ENCODE data around the gene CLASP1.
"Not testable (repeated sequence)": the region's sequence is repeated elsewhere in the genome, so short reads cannot be mapped to it uniquely, and the experiment has no call there.

CLASP1 gene

DNA sequence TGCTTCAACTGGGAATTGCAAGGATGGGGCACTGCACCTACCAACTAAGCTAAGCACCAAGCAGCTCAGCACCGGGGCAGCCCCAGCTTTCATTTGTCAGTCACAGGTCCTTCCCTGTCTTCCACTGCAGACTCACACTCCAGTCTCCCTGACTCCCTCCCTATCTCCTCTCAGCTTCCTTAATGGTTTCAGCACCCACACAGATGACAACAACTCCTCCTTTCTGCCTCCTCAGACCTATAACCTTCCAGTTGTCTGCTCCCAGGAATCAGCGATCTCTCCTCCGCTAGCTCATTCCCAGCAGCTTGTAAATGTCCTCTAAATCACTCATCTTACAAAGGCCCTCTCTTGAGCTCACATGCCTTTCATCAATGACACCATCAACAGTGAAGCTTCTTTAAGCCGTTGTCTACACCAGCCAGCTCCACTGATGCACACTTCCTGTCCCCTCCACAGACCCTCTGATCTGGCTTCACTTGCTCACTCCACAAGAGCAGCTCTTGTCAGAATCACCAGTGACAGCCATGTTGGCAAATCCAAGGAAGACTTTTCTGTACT is 32.1 kb downstream of the CLASP1 start:
- DNase-seq (ENCODE audit: low read depth), result no peak

DNA sequence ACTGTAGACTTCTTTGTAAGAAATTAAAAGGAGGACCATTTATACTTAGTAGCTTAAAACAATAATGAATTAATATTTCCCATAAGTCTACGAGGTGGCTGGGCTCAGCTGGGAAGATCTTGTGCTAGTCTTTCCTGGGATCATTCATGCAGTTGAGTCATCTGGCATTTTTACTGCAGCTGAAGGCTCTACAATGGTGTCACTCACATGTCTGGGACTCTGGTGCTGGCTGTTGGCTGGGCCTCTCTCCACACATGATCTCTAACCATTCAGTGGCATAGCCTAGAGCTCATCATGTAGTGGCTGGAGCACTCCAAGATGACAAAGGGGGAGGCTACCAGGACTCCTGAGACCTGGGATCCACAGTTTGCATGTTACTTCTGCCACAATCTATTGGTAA is 35.5 kb downstream of the CLASP1 start:
- DNase-seq (ENCODE audit: low read depth), result no peak

DNA sequence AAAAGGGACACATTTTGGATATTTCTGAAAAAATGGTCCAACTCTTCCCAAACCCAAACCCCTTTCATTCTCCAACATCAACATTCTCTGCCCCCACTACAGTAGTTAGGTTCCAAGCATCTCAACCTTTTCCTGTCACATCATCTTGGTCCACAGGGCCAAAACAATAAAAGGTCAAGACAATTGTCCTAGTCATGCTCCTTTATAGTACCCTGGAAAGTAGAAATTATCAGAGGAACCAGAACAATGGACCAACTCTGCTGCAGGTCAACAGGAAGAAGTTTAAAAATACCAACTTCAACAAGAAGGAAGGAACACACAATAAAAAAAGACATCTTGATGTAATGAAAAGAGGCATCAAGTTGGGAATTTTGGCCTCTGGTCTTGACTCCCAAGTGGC is 36.1 kb downstream of the CLASP1 start:
- DNase-seq (ENCODE audit: low read depth), result no peak

DNA sequence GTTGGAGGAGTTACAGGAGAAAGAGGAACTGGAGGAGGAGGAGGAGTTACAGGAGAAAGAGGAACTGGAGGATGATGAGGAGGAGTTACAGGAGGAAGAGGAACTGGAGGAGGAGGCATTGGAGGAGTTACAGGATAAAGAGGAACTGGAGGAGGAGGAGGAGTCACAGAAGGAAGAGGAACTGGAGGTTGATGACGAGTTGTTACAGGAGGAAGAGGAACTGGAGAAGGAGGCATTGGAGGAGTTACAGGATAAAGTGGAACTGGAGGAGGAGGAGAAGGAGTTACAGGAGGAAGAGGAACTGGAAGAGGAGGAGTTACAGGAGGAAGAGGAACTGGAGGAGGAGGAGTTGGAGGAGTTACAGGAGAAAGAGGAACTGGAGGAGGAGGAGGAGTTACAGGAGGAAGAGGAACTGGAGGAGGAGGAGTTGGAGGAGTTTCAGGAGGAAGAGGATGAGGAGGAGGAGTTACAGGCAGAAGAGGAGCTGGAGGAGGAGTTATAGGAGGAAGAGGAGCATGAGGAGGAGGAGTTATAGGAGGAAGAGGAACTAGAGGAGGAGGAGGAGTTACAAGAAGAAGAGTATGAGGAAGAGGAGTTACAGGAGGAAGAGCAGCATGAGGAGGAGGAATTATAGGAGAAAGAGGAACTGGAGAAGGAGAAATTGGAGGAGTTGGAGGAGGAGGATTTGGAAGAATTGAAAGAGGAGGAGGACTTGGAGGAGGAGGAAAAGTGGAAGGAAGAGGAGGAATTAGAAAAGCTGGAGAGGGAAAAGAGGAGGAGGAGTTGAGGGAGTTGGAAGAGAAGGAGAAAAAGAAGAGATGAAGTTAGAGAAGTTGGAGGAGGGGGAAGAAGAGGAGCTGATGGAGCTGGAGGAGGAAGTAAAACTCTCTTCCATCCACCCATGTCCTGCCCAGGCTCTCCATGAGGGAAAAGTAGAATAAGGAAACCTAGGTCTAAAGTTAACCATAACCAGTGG is 37.2 kb downstream of the CLASP1 start:
- no peak for DNase-seq (ENCODE audit: low read depth)

DNA sequence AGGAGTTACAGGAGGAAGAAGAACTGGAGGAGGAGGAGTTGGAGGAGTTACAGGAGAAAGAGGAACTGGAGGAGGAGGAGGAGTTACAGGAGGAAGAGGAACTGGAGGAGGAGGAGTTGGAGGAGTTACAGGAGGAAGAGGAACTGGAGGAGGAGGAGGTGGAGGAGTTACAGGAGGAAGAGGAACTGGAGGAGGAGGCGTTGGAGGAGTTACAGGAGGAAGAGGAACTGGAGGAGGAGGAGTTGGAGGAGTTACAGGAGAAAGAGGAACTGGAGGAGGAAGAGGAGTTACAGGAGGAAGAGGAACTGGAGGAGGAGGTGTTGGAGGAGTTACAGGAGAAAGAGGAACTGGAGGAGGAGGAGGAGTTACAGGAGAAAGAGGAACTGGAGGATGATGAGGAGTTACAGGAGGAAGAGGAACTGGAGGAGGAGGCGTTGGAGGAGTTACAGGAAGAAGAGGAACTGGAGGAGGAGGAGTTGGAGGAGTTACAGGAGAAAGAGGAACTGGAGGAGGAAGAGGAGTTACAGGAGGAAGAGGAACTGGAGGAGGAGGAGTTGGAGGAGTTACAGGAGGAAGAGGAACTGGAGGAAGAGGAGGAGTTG is 38.1 kb downstream of the CLASP1 start:
- not testable (repeated sequence) for DNase-seq (ENCODE audit: low read depth)

DNA sequence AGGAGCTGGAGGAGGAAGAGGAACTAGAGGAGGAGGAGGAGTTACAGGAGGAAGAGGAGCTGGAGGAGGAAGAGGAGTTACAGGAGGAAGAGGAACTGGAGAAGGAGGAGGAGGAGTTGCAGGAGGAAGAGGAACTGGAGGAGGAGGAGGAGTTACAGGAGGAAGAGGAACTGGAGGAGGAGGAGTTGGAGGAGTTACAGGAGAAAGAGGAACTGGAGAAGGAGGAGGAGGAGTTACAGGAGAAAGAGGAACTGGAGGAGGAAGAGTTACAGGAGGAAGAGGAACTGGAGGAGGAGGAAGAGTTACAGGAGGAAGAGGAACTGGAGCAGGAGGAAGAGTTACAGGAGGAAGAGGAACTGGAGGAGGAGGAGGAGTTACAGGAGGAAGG is 38.8 kb downstream of the CLASP1 start:
- DNase-seq (ENCODE audit: low read depth), result not testable (repeated sequence)

DNA sequence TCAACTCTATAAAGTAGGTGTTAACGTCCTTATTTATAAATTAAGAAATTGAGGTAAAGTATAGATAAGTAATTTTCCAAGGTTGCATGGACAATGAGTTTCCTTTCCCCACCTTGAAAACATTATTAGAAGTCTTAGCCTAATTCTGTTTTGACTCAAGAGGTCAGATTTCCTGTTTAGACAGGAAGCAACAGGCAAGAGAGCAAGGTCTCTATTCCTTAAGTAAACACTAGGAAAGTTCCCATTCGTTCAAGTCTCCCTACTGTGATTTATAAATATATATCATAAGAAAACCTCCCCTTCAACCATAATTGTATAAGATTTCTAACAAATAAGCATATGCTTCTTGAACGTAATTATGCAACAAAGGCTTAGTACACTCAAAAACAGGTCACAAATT is 40.3 kb downstream of the CLASP1 start:
- DNase-seq (ENCODE audit: low read depth), result no peak

DNA sequence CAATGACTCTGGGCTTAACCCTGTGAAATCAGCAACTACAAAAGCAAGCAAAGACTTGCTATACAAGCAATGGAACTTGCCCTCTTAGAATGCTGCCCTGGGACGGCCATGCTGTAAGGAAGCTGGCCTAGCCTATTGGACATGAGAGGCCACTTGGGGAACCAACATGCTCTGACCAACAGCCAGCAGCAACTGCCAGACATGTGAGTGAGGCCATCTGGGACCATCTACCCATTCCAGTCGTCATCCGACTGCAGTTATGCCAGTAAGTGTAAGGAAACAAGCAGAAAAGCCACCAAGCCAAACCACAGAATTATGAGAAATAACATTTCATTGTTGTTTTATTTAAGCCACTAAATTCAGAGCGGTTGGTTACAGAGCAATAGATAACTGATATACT is 40.9 kb downstream of the CLASP1 start:
- DNase-seq (ENCODE audit: low read depth), result no peak

DNA sequence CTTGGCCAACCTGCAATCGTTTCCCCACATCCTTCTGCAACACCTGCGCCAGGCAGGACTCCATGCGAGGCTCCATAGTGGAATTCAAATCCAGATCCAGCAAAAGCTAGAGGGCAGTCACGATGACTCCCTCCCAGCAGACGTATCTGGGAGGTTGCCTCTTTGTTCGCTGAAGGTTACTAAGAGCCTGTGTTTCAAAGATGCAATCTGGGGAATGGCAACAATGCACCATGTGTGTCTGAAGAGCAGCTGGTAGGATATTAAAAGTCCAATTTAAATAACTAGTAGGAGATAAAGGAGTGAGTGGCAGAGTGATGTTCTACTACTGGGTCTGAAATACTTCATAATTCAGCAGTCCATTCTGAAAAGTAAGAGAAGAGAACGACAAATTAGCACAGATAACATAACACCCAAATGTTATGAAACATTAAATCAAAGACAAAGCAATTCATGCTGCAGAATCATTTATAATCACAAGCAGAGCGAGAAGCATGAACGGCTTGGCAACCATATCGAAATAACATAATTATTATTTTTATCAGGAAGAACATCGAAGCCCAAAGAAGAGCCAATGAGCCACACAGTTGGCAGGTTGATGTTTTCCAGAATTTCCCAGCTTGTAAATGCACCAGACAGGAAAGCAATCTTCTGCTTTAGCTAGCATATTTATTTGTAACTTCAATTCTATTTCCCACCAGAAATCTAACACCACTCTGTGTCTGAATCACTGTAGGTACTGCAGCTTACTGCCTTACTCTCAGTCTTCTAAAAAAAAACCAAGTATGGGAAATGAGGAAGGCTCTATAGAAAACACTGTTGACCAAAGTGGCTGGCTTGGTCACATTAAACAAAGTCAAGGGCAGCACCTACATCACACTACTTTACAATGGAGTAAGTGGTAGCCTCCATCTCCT is 43.2 kb downstream of the CLASP1 start:
- no peak for DNase-seq (ENCODE audit: low read depth)

DNA sequence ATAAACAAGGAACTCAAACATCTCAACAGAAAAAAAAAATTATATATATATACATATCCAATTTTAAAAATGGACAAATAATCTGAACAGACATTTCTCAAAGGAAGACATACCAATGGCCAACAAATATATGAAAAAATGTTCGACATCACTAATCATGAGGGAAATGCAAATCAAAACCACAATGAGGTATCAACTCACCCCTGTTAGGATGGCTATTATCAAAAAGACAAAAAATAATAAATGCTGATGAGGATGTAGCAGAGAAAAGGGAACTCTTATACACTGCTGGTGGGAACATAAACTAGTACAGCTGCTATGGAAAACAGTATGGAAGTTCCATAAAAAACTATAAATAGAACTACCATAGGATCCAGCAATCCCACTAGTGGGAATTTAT is 46.1 kb downstream of the CLASP1 start:
- no peak for DNase-seq (ENCODE audit: low read depth)

DNA sequence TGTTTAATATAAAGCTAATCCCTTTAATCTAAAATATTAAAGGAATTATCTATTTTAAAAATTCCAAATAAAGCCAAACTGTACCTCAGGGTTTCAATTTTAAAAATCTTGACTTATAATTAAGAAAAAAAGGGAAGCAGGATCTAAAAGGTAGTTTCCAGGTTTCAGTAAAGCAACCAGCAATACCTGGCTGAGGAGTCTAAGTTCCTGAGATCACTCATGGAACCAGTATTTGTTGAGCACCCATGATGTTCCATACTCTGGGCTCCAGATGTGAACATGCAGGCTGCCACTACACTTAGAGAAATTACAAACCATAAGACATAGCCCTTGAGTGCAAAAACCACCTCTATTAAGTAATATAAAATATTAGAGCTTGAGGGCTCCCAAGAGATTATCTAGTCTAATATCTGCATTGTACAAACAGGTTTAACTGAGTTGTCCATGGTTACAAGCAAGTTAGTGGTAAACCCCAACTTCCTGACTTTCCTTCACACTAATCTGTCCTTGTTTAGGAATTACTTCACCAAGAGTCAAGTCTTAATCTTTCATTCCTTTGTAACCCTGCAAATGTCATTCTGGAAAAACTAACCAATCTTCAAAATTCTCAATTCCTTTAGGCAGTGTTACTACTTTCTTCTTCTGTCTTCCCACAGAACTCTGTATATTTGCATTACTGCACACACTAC is 49.2 kb downstream of the CLASP1 start:
- DNase-seq (ENCODE audit: low read depth), result no peak

DNA sequence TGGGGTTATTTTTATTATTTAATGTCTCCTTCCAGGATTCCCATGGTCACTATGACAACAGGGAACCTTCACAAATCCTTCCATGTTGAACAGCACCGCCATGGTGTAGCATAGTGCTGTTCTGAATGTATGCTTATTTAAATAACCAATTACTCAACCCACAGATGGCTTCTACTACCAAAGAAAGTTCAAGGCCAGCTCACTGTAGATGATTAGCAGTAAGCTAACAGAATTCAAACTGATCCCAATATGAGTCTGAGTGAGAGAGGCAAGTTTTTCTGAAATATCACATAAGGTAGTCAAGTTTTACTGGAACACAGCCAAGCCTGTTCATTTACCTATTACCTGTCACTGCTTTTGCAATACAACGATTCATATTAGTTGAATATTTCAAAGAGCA is 51.2 kb downstream of the CLASP1 start:
- no peak for DNase-seq (ENCODE audit: low read depth)

DNA sequence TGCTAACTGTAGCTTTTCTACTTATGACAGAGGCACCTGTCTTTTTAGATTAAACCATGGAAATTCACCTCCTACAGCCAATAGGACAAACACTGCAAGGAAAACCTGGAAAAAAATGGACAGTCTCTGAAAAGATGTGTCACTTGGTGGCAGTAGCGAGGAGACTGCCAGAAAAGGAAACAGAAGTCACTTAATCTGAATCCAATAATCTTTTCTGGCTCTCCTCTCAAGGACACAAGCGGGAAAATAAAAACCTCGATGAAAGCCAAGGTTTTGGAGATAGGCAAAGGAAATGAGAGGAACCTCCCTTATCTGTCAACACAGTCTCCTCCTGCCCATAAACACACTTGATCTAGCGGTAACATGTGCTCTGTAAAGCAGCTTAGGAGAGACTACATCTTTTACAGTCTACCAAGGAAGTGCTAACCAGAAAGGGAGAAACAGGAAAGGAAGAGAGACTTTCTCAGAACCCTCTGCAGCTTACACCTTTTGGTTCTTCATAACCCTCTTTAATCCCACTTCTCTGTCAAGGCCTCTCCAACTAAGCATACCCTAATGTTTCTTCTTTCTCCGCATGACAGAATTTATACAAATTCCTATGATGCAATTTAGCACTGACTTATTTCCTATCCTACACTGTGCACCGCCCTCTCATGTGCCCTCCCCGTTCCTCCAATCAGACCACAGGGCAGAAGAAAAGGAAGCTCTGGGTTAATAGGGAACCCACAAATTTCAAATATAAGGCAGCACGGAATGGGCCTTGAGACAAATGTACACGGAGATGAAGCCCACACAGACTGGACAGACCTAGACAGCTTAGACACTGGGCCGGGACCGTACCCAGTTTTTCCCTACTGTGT is 52.8 kb downstream of the CLASP1 start:
- DNase-seq (ENCODE audit: low read depth), result no peak

DNA sequence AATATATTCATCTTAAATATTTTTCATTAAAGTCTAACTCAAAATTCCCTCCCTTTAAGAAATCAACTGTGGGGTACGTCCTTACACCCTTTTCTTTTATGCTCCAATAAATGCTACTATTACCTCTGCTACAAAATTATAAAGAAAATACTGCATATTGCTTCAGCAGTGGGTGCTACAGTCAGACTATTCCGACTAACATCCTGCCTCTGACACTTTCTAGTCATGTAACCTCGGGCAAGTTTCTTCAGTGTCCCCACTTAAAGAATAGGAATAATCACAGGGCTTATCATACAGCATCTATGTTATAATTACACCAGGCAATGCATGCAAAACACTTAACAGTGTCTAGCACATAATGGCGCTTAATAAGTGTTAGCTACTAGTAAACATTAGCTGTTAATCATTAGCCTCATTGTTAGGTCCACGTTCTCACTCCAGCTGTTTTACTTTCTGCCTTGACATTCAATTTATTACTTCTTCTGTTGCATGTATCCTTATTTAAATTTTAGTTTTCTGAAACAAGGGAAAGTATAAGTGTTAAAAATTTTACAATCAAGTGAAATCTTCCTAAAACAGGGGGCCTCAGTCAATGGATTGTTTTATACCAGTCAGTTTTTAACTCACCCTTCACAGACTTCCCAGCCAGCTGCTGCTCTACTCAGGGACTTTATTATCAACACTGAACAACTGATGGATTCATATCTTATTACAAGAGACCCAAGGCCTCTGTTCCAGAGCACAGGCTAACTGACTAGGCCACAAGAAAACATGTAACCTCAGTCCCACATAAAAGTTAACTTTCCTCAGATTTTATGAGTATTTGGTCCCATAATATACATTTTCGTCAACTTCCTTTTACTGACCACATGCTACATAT is 54.0 kb downstream of the CLASP1 start:
- DNase-seq (ENCODE audit: low read depth), result no peak

DNA sequence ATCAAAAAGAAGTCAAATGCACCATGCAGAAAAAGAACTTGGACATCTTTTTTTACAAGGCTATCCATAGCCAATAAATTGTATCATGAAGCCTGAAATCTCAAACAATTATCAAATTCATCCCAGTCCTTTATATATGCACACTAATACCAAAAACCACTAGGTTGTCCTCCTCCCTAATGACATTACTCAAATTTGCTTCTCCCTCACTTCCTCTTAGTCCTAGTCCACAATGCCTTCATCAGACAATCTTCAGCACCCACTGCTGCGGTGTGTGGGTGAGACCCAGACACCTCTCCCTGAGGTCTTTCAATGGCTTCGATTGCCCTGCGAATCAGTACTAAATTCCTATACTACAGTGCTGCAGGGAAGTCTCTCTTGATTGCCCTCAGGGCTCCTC is 58.1 kb downstream of the CLASP1 start:
- no peak for DNase-seq (ENCODE audit: low read depth)

DNA sequence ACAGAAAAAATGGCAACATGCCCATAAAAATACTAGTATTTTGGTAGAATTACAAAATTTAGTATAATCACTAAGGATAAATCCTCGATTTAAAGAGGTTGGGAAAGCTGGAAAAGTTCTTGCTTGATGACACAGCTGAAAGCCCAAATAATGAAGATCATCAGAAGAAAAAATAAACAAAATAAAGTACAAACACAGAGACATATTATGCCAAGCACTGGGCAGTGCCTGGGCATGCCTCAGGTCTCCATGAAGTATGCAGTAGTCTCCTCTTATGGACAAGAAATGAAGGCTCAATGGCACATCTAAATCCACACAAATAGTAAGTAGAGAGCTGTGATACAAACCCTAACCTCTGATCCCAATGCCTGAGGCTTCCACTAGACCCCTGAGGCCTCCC is 60.9 kb downstream of the CLASP1 start:
- DNase-seq (ENCODE audit: low read depth), result no peak

DNA sequence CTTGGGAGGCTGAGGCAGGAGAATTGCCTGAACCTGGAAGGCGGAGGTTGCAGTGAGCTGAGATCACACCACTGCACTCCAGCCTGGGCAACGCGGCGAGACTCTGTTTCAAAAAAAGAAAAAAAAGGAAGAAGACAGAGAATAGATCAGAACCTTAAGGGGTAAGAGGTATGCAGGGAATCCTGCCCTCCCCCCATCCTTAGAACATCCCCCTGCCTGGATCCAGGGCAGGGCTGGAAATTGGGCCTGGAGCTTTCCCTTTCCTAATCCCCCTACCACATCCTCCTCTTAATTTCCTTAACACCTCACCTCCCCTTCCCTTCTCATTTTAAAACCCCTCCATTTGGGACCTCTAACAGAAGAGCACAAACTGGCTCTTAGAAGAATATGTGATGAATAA is 62.1 kb downstream of the CLASP1 start:
- DNase-seq (ENCODE audit: low read depth), result no peak

DNA sequence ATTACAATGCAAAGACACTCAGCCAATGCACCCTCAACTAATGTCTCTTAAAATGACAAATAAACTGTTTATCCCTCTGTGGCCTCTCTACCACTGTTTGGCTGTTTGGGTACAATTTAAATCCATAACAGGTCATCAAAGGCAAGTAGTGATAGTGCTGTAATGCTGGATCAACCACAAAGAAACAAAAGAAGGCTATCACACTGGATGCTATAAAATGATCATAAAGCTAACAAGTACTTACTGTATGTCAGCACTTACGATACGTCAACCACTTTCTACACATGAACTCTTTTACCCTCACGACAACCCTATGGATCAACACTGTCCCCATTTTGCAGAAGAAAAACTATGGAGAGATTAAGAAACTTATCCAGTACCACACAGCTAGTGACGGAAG is 64.5 kb downstream of the CLASP1 start:
- DNase-seq (ENCODE audit: low read depth), result no peak

DNA sequence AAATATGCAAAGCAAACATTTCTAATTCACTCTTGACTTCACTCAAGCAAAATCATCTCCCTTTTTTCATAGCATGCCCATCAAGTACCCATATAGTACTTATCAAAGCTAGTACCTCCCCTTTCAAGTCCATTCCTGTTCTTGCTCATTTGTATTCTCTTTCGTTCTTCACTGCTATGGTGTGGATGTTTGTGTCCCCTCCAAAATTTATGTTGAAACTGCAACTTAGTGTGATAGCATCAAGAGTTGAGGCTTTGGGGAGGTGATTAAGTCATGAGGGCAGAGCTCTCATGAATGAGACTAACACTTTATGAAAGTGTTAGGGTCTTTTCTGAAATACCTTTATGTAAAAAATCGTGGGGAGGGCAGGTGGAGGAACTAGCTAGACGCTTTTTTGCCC is 65.7 kb downstream of the CLASP1 start:
- no peak for DNase-seq (ENCODE audit: low read depth)

DNA sequence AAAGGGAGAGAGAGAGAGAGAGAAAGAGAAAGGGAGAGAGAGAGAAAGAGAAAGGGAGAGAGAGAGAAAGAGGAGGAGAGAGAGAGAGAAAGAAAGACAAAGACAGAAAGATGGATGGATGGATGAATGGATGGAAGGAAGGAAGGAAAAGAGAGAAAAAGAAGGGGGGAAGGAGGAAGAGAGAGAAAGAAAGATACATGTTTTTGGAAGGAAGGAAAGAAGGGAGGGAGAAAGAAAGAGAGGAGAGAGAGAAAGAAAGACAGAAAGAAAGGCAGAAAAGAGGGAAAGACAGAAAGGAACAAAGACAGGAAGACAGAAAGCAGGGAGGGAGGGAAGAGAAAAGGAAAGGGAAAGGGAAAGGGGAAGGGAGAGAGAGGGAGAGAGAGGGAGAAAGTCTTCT is 67.0 kb downstream of the CLASP1 start:
- DNase-seq (ENCODE audit: low read depth), result no peak

All from T-helper 22 cell (primary cell).